ENCODE data around the gene IQGAP3. TPM values are rescaled to one million over a fixed set of nuclear protein-coding genes. Genes with fewer than 3 reads are reported as not detected.

IQGAP3 gene
- total RNA-seq, 2 donors from 2014 or later: 28.6 to 36.9 TPM

DNA sequence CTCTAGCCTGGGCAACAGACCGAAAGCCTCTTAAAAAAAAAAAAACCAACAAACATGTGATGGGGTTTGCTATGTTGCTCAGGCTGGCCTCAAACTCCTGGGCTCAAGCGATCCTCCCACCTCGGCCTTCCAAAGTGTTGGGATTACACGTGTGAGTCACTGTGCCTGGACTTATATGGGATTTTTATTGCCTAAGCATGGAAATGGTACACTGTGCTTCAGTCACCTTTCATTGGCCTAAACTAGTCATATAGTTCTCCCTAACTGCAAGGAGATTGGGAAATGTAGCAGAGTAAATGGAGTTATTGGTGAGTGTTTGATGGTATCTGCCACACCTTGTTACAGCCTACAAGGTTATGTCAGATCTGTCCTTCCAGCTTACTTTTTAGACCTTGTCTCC is 54.6 kb downstream of the IQGAP3 start:
- no peak for DNase-seq

GRCh38 chr1:156516821-156517220 is 55.5 kb downstream of the IQGAP3 start:
- H3K4me1 Mint-ChIP-seq: no peaks in the 10 kb centered on the region
- H3K4me3 Mint-ChIP-seq: no peak overlapping the region

More for the DNA sequence above, 54.6 kb downstream of the IQGAP3 start:
- H3K27ac Mint-ChIP-seq: no peak overlapping the region
- Histone ChIP-seq H3K4me1 (ENCODE audit: control insufficient read depth, insufficient read depth, low read length) (no peaks in the 10 kb centered on the region), H3K27ac (ENCODE audit: low read depth, low read length) (no peak overlapping the region), H3K27me3 (ENCODE audit: control insufficient read depth, insufficient read depth, low read length, poor library complexity, severe bottlenecking) (no peaks in the 10 kb centered on the region), H3K36me3 (ENCODE audit: control insufficient read depth, insufficient read depth, low read length) (no peaks in the 10 kb centered on the region), H3K4me3 (ENCODE audit: low read length) (no peak overlapping the region), H3K9me3 (ENCODE audit: control insufficient read depth, low read length) (no peaks in the 10 kb centered on the region), H3K9ac (ENCODE audit: extremely low read depth, low read length, poor library complexity, severe bottlenecking) (no peak overlapping the region)
- no peaks in the 10 kb centered on the region for H3K9me3 Mint-ChIP-seq
- H3K27me3 Mint-ChIP-seq (ENCODE audit: insufficient read depth): no peaks in the 10 kb centered on the region
- H3K36me3 Mint-ChIP-seq (ENCODE audit: low read depth): no peaks in the 10 kb centered on the region
- H3K4me1 Mint-ChIP-seq: no peaks in the 10 kb centered on the region
- no peak for TF ChIP-seq CTCF (conservative IDR thresholded peaks at IDR 0.05)
- 67 to 74% methylated on average over 3 to 4 of the region's 4 CpGs for WGBS, 2 experiments (ENCODE audit: insufficient coverage in 1 of 2, insufficient read length in 1 of 2)
- H3K4me3 Mint-ChIP-seq: no peak overlapping the region

DNA sequence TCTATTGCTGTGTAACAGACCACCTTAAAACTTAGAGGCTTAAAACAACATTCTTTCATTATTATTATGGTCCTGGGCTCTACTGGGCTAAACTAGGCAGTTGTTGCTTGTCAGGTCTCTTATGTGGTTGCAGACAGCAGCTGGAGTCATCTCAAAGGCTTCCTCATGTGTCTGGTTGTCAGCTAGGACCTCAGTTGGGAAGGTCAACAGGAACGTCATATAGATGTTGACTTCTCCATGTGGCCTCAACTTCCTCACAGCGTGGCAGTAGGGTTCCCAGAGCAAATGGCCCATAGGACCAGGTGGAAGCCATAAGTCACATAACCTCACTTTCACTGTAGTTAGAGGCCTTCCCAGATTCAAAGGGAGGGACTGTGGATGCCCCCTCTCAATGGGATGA is 56.4 kb downstream of the IQGAP3 start:
- DNase-seq: no peak
- H3K9me3 Mint-ChIP-seq: no peaks in the 10 kb centered on the region
- 45 to 46% methylated on average over 2 of the region's 2 CpGs for WGBS, 2 experiments (ENCODE audit: insufficient coverage in 1 of 2, insufficient read length in 1 of 2)
- H3K4me1 Mint-ChIP-seq: no peaks in the 10 kb centered on the region
- peaks cover 5% of the 10 kb centered on the region for H3K27me3 Mint-ChIP-seq (ENCODE audit: insufficient read depth)
- no peak for TF ChIP-seq CTCF (conservative IDR thresholded peaks at IDR 0.05)
- H3K36me3 Mint-ChIP-seq (ENCODE audit: low read depth): no peaks in the 10 kb centered on the region
- H3K36me3 ChIP-seq (ENCODE audit: control insufficient read depth, insufficient read depth, low read length): no peaks in the 10 kb centered on the region
- H3K9ac ChIP-seq (ENCODE audit: extremely low read depth, low read length, poor library complexity, severe bottlenecking): no peak overlapping the region
- no peak overlapping the region for H3K4me3 Mint-ChIP-seq
- no peak overlapping the region for H3K27ac Mint-ChIP-seq
- no peaks in the 10 kb centered on the region for H3K9me3 ChIP-seq (ENCODE audit: control insufficient read depth, low read length)
- H3K27ac ChIP-seq (ENCODE audit: low read depth, low read length): no peak overlapping the region
- no peak overlapping the region for H3K4me3 ChIP-seq (ENCODE audit: low read length)
- no peaks in the 10 kb centered on the region for H3K4me1 ChIP-seq (ENCODE audit: control insufficient read depth, insufficient read depth, low read length)
- H3K27me3 ChIP-seq (ENCODE audit: control insufficient read depth, insufficient read depth, low read length, poor library complexity, severe bottlenecking): no peaks in the 10 kb centered on the region

More at GRCh38 chr1:156516821-156517220, 55.5 kb downstream of the IQGAP3 start:
- no peak overlapping the region for H3K27ac Mint-ChIP-seq
- H3K27me3 Mint-ChIP-seq (ENCODE audit: insufficient read depth): peaks cover 5% of the 10 kb centered on the region
- H3K27ac ChIP-seq (ENCODE audit: low read depth, low read length): no peak overlapping the region
- no peaks in the 10 kb centered on the region for H3K4me1 ChIP-seq (ENCODE audit: control insufficient read depth, insufficient read depth, low read length)
- no peaks in the 10 kb centered on the region for H3K36me3 Mint-ChIP-seq (ENCODE audit: low read depth)
- DNase-seq: no peak
- 89 to 92% methylated on average over 2 to 4 of the region's 4 CpGs for WGBS, 2 experiments (ENCODE audit: insufficient coverage in 1 of 2, insufficient read length in 1 of 2)
- H3K9ac ChIP-seq (ENCODE audit: extremely low read depth, low read length, poor library complexity, severe bottlenecking): no peak overlapping the region
- H3K27me3 ChIP-seq (ENCODE audit: control insufficient read depth, insufficient read depth, low read length, poor library complexity, severe bottlenecking): no peaks in the 10 kb centered on the region
- no peaks in the 10 kb centered on the region for H3K9me3 ChIP-seq (ENCODE audit: control insufficient read depth, low read length)
- H3K36me3 ChIP-seq (ENCODE audit: control insufficient read depth, insufficient read depth, low read length): no peaks in the 10 kb centered on the region
- H3K9me3 Mint-ChIP-seq: no peaks in the 10 kb centered on the region
- no peak for TF ChIP-seq CTCF (conservative IDR thresholded peaks at IDR 0.05)
- no peak overlapping the region for H3K4me3 ChIP-seq (ENCODE audit: low read length)

Data from endodermal cell (in vitro differentiated cells).